GM12872 (cell line): ENCODE data around the gene IQCB1.

Experiments used
- CTCF ChIP-seq: IDR thresholded peaks from 3 replicates; pipeline ENCODE4 v1.5.1; 2011; ENCODE audit warnings: low read depth, mild to moderate bottlenecking, low read length, moderate library complexity; ENCODE audit not compliant: insufficient read depth

IQCB1 gene

GRCh38 chr3:121736112-121736511, 98.7 kb downstream of the IQCB1 start:
- no peak for TF ChIP-seq CTCF

- TF ChIP-seq CTCF = no peak
Measured at GRCh38 chr3:121735047-121735696, 99.7 kb downstream of the IQCB1 start.

- no peak for TF ChIP-seq CTCF
Measured at GRCh38 chr3:121730940-121731687, 103.7 kb downstream of the IQCB1 start.

GRCh38 chr3:121724130-121724529, 110.7 kb downstream of the IQCB1 start:
- TF ChIP-seq CTCF = no peak

GRCh38 chr3:121723485-121723884, 111.4 kb downstream of the IQCB1 start:
- TF ChIP-seq CTCF = no peak

GRCh38 chr3:121722411-121722810, 112.4 kb downstream of the IQCB1 start:
- TF ChIP-seq CTCF = no peak

GRCh38 chr3:121720163-121720562, 114.7 kb downstream of the IQCB1 start:
- TF ChIP-seq CTCF = no peak
